Right atrium auricular region (tissue), 2 donors: Measurements from ENCODE around the gene PSMD9. TPM values are rescaled to one million over a fixed set of nuclear protein-coding genes. Genes with fewer than 3 reads are reported as not detected.

Experiments
- DNase-seq: peaks from one replicate; pipeline ENCODE4 v3.0.0-alpha.2; 2019; ENCODE audit warnings: low spot score
- H3K27ac ChIP-seq, 2 donors: fragments of 200-600 bp; sonication (generic); 1 replicate in 1 of 2; 2 replicates in 1 of 2; pipeline ENCODE4 v1.5.1; 2016 to 2019
- H3K27me3 ChIP-seq, 2 donors: fragments of 200-600 bp; sonication (generic); one replicate each; pipeline versions ENCODE4 v1.5.1 to v1.6.0; 2017 to 2019
- H3K36me3 ChIP-seq: fragments of 200-600 bp; sonication (generic); one replicate; pipeline ENCODE4 v1.5.1; 2016
- H3K4me1 ChIP-seq, 2 donors: fragments of 200-600 bp; sonication (generic); one replicate each; pipeline versions ENCODE4 v1.5.1 to v1.6.0; 2017 to 2019
- H3K4me3 ChIP-seq, 2 donors: fragments of 200-600 bp; sonication (generic); 1 replicate in 1 of 2; 2 replicates in 1 of 2; pipeline ENCODE4 v1.5.1; 2017 to 2019; ENCODE audit warnings: mild to moderate bottlenecking in 1 of 2, moderate library complexity in 1 of 2
- H3K9me3 ChIP-seq, 2 donors: fragments of 200-600 bp; sonication (generic); one replicate each; pipeline ENCODE4 v1.5.1; 2019
- total RNA-seq, 2 donors: library from RNA; depleted of rRNA; stranded (reverse); fragments of >200 nt; gene quantifications; one replicate each; pipeline ENCODE4 v1.1.0, GENCODE V29; 2016
- TF ChIP-seq, protein P1 (sequence below), 2 donors: fragments of 200-600 bp; sonication (generic); IDR thresholded peaks; one replicate each; pipeline ENCODE4 v1.5.1; 2019; ENCODE audit warnings: antibody characterized with exemption in 2 of 2

PSMD9 gene
- total RNA-seq, 2 donors from 2014 or later, result 33.2 to 59.2 TPM

DNA sequence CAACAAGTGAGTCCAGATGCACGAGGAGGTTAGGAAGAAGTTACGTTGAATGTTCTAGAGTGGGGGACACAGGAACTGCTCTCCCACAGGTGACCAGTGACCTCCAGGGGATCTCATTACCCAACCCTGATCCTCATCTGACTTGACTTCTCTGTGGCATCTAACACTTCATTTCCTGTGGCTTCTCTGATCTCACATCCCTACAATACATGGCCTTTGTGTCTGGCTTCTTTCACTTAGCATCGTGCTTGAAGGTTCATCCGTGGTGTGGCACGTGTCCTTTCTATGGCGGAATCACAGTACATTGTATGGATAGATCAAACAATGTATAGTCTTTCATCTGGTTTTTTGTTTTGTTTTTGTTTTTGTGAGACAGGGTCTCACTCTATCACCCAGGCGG is 49.1 kb downstream of the PSMD9 start:
- no peak for DNase-seq
- H3K4me1 ChIP-seq, result no peaks in the 10 kb centered on the region
- no peak overlapping the region for H3K4me3 ChIP-seq
- H3K9me3 ChIP-seq, result no peaks in the 10 kb centered on the region
- H3K27ac ChIP-seq, result no peak overlapping the region
- H3K36me3 ChIP-seq, result peaks cover 6% of the 10 kb centered on the region
- TF ChIP-seq, protein P1, sequence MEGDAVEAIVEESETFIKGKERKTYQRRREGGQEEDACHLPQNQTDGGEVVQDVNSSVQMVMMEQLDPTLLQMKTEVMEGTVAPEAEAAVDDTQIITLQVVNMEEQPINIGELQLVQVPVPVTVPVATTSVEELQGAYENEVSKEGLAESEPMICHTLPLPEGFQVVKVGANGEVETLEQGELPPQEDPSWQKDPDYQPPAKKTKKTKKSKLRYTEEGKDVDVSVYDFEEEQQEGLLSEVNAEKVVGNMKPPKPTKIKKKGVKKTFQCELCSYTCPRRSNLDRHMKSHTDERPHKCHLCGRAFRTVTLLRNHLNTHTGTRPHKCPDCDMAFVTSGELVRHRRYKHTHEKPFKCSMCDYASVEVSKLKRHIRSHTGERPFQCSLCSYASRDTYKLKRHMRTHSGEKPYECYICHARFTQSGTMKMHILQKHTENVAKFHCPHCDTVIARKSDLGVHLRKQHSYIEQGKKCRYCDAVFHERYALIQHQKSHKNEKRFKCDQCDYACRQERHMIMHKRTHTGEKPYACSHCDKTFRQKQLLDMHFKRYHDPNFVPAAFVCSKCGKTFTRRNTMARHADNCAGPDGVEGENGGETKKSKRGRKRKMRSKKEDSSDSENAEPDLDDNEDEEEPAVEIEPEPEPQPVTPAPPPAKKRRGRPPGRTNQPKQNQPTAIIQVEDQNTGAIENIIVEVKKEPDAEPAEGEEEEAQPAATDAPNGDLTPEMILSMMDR (IDR thresholded peaks at IDR 0.05), result no peak
- H3K27me3 ChIP-seq, result no peaks in the 10 kb centered on the region

DNA sequence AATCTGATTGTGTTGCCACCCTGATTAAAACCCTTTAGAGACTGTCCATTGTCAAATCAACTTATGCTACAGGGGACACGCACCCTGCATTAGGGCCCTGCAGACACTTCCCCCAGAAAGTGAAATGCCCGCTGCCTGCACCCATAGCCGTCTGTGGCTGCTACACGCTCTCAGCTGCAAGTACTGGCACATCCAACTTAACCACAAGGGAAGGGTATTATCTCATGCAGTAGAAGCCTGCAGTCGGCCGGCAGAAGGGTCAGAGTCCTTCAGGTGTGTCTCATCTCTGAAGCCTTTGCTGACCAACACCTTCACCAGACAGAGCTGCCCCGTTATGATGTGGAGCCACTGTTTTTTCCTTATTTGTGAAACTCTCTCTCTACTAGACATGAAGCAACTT is 50.6 kb downstream of the PSMD9 start:
- Histone ChIP-seq H3K9me3 (no peaks in the 10 kb centered on the region), H3K27ac (no peak overlapping the region), H3K4me3 (no peak overlapping the region), H3K36me3 (peaks cover 6% of the 10 kb centered on the region), H3K27me3 (no peaks in the 10 kb centered on the region), H3K4me1 (no peaks in the 10 kb centered on the region)
- TF ChIP-seq, protein P1 (IDR thresholded peaks at IDR 0.05), result no peak
- DNase-seq, result no peak

DNA sequence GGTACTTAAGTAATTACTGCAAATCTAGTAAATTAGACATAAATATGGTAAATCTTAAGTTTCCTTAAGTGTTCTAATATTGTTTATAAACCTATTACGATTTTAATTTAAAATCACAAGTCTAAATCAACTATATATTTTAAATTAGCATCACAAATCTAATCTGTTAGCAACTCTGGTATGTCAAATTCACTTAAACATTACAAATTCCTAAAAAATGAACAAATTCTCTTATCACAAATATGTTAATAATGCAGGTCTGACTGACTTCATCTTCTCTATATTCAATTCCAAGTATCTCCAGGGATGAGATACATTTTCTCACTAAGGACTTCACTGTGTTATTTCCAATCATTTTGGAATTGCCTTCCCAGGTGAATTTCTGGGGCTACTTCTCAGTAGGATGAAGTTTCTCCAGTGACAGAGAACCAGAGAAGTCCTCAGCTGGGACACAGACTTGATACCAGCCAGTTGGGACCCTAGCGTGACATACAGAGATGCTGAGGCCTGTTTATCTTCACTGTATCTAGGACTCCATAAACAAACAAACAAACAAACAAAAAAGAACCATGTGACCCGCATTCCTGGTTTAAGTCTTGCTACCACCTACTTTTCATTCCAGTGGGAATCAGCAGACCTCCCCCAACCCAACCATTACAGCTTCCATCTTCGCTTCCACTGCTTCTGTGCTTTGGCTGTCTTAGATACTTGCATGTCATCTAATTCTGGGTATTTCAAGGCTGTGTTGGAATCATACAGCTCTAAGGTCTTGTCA is 51.6 kb downstream of the PSMD9 start:
- Histone ChIP-seq H3K27me3 (no peaks in the 10 kb centered on the region), H3K36me3 (peaks cover 6% of the 10 kb centered on the region), H3K27ac (no peak overlapping the region), H3K4me3 (no peak overlapping the region), H3K4me1 (no peaks in the 10 kb centered on the region), H3K9me3 (no peaks in the 10 kb centered on the region)
- TF ChIP-seq, protein P1 (IDR thresholded peaks at IDR 0.05), result no peak
- DNase-seq, result no peak

DNA sequence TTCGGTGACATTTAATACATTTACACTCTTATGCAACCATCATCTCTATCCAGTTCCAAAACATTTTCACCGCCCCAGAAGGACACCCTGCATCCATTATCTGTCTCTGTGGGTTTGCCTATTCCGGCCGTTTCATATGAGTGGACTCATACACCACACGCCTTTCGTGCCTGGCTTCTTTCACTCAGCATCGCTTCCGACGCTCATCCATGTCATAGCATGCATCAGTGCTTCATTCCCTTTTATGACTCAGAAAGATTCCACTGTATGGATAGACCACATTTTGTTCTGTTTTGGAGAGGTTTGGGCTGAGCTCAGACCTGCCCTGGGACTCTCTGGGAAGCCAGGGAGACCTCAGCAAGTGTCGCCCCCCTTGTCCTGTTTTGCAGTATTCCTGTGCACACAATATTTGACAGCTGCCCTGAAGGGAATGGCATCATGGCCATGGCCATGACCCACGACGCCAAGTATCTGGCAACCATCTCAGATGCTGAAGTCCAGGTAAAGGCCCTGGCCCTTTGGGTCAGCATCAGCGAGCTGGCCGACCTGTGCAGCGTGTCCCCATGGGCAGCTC is 53.6 kb downstream of the PSMD9 start:
- H3K4me3 ChIP-seq, result no peak overlapping the region
- H3K27ac ChIP-seq, result no peak overlapping the region
- no peaks in the 10 kb centered on the region for H3K4me1 ChIP-seq
- no peaks in the 10 kb centered on the region for H3K27me3 ChIP-seq
- H3K9me3 ChIP-seq, result no peaks in the 10 kb centered on the region
- TF ChIP-seq, protein P1 (IDR thresholded peaks at IDR 0.05), result no peak
- no peak for DNase-seq
- H3K36me3 ChIP-seq, result peaks cover under 1% of the 10 kb centered on the region

DNA sequence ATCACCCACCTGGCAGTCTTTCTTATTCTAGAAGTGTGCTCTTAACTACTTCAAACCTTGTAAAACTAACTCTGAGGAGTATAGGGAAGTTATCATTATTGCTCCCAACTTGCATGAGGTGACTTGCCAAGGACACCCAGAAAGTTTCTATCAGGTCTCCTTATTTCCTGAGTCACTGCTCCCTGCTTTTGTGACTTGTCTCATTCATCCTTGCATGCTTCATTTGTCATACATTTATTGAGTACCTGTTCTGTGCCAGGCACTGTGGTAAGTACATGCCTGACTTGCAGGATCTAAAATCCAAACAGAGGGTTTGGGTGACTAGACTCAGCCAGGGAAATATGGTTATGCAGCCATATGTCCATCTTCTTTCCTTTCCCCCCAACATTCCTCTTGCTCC is 55.3 kb downstream of the PSMD9 start:
- H3K36me3 ChIP-seq, result no peaks in the 10 kb centered on the region
- H3K27me3 ChIP-seq, result no peaks in the 10 kb centered on the region
- no peak overlapping the region for H3K4me3 ChIP-seq
- no peak for DNase-seq
- H3K9me3 ChIP-seq, result no peaks in the 10 kb centered on the region
- TF ChIP-seq, protein P1 (IDR thresholded peaks at IDR 0.05), result no peak
- H3K27ac ChIP-seq, result no peak overlapping the region
- H3K4me1 ChIP-seq, result no peaks in the 10 kb centered on the region
